Measurements from ENCODE around the gene TLR9.

- TF ChIP-seq, protein P1, sequence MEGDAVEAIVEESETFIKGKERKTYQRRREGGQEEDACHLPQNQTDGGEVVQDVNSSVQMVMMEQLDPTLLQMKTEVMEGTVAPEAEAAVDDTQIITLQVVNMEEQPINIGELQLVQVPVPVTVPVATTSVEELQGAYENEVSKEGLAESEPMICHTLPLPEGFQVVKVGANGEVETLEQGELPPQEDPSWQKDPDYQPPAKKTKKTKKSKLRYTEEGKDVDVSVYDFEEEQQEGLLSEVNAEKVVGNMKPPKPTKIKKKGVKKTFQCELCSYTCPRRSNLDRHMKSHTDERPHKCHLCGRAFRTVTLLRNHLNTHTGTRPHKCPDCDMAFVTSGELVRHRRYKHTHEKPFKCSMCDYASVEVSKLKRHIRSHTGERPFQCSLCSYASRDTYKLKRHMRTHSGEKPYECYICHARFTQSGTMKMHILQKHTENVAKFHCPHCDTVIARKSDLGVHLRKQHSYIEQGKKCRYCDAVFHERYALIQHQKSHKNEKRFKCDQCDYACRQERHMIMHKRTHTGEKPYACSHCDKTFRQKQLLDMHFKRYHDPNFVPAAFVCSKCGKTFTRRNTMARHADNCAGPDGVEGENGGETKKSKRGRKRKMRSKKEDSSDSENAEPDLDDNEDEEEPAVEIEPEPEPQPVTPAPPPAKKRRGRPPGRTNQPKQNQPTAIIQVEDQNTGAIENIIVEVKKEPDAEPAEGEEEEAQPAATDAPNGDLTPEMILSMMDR (conservative IDR thresholded peaks at IDR 0.05; ENCODE audit: low read depth, low read length) = 0 out of 2 replicates have a peak, but pooled peaks have one; percentile 20
- no peak for TF ChIP-seq EZH2 (IDR thresholded peaks at IDR 0.05; ENCODE audit: low read length, unreplicated experiment)
- no peak for TF ChIP-seq EZH2phosphoT487 (IDR thresholded peaks at IDR 0.05; ENCODE audit: borderline replicate concordance, low read length)
Measured at GRCh38 chr3:52237657-52238172, 12.3 kb upstream of the TLR9 start.
